ENCODE measurements around the gene SPDEF.

The SPDEF gene

DNA sequence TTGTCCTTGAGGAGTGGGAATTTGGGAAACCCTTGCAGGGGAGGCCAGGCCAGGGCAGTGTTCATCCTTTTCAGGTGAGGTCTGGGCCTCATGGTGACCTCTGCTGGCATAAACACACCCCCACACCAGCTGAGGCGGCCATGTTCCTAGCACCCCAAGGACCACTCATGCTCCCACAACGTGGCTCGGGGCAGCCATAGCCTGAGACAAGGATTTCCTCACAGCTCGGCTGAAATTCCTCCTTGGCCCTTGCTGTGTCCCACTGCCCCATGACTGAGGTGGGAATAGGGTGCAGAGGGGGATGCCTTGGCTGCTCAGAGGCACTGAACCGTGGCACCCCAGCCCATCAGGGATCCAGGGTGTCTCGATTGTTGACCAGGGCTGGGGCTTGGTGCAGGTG is 27.3 kb upstream of the SPDEF start:
- no peak for DNase-seq

DNA sequence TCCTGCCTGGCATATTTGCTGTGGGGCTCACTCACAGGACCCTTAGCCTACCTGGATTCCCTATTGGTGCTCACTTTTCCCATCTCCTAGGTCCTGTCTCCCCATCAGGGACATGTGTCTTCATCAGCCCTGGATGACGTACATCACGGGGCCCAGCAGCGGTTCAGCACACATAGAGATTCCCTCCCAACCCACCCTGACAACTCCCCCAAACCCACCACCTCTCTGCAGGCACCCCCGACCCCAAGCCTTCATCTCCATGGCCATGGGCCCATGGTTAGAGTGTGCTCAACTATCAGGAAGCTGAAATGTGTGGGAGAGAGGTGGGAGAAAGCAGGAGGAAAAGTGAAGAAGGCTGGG is 25.4 kb upstream of the SPDEF start:
- DNase-seq = no peak

DNA sequence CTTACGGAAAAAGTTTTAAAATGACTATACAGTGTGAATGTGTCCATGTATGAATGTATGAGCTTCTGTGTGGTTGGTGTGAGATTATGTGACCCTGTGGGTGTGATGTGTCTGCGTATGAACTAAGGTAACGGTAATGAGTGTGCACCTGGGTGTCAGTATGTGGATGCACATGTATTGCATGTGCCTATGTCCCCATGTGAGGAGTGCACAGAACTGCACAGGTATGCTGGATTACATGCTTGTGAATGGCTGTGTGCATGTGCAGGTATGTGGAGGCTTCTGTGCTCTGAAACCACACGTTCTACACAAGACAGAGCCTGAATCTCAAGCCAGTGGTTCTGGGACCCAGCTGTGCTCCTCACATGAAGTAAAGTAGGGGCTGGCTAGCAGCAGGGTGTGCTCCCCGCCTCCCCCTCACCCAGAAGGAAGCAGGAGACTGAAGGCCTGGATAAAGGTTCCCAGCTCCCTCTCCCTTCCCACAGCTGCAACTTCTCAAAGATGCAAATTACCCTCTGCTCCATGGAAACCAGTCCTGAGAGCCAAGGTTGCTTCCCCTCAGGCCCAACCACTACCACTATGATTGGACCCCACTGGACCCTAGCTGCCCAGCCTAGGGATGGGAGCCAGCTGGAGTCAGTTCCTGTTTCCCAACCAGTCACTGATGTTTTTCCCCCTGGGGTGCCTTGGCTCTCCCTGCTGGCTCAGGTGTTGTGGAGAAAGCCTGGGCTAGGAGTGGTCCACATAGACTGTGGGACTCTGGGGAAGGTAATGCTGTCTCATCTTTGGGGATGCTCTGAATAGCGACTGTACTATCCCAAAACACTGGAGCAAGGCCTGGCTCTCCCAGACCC is 24.8 kb upstream of the SPDEF start:
- no peak for DNase-seq

DNA sequence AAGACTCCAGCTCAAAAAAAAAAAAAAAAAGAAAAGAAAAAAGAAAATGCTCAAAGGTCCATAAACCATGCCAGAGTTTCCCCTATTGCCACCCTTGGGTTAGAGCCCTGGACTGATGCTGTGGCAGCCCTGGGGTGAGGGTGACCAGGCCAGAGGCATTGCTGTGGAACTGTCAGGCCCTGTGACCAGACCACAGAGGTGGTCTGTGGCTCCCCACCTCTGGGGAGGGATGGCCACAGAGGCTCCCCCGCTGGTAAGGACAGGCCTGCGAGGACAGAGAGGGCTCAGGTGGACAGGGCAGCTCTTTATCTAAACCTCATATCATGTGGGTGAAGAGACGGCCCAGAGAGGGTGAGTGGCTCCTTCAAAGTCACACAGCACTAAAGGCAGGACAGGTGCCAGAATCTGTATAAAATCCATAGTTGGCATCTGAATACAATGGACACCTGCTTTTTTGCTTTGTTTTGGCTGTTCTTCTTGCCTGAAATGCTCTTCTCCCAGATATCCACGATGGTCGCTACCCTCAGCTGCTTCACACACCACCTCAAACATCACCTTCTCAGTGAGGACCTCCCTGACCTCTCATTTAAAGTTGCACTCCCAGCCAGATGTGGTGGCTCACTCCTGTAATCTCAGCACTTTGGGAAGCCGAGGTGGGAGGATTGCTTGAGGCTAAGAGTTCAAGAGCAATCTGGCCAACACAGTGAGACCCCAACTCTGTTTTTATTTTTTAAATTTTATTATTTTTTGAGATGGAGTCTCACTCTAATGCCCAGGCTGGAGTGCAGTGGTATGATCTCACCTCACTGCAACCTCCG is 22.5 kb upstream of the SPDEF start:
- DNase-seq = no peak

DNA sequence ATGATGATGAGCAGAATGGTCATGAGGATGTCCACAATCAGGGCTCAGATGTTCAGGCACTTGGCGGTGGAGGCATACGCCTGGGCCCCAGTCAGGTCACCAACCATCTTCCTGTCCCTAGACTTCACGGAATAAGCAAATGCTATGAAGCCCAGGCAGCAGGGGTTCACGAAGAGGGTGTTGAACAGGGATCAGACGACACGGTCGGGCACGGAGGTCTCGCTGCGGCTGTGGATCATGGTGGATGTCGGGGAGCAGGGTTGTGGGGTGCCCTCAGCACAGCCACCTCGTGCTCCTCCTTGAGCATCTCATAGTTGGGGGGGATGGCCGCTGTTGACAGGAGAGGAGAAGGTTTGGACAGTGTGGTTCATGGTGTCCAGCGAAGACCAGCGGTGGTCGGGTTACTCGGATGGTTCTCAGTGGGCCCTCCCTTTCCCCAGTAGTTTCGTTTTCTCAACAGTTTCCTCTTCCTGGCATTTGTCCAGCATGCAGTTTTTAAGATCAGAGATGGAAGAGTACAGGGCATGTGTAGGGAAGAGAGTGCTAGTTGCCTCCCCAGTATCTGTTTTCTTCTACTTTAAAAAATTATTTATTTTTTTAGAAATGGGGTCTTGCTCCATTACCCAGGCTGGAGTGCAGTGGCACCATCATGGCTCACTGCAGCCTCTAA is 20.3 kb upstream of the SPDEF start:
- DNase-seq = no peak

DNA sequence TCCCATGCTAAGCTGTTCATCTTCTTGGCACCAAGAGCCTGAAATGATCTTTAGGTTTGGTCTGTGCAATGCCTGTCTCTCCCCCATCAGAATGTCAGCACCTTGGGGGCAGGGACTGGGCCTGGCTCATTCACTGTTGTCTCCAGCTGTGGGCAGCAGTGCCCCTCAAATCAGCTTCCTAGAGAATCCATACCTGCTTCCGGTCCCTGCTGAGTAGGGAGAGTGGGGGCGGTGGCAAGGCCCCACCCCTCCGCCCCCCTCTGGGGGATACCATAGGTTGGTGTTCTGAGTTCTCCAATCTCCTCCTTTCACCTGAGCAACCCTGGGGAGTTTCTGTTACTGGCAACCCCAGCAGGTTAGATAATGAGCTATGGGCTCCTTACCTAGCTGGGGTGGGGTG is 19.2 kb upstream of the SPDEF start:
- no peak for DNase-seq

DNA sequence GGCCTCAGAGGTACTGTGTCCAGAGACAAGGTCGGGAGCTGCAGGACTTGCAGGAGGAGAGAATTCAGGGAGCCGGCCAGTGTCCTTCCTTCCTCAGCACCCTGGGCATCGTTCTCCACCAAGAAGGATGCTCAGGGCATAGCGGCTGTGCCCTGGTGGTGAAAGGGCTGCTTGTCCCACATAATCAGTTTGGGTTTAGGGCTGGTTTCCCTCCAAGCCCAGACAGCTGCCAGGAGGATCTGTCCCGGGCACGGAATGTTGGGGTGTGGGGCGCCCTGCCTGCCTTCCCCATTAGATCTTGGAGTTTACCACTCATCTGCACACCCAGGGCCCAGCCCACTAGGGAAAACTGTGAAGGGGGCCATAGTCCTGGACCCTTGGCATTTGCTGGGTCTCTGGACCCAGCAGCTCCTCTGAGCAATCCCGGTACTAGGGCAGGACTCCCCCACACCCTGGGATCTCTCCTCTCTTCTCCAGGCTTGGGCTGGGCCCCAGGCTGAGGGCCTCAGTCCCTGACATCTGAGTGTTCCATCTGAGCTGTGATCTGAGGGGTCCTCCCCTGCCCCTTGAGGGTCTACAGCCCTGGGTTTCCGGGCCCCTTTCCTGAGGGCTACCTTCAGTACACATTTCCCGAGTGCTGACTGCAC is 18.6 kb upstream of the SPDEF start:
- DNase-seq = no peak

DNA sequence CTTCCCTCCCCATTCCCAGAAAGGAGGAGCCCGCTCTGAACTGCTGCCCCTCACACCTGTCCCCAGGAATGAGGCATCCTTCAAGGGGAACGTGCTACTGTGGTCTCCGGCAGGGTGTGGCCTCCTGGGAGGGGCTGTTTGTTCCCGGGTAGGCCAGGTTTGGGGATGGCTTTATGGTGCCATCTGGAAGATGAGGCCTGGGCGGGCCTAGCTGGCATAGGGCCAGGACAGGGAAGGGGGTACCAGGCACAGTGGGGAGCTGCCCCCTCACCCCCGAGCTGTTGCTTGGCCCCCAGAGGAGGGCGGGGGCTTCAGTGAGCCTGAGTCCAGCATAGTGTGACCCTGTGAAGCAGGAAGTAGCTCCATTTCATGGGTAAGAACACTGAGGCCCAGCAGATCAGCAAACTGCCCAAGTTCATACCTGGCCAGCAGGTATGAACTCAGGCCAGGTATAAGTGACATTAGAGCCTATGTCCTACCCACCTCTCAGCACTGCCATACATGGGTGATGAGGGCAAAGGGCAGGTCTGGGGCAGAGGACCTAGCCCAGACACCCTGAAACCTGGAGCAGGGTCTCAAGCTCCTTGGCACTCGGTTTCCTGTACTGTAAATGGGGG is 17.5 kb upstream of the SPDEF start:
- no peak for DNase-seq

DNA sequence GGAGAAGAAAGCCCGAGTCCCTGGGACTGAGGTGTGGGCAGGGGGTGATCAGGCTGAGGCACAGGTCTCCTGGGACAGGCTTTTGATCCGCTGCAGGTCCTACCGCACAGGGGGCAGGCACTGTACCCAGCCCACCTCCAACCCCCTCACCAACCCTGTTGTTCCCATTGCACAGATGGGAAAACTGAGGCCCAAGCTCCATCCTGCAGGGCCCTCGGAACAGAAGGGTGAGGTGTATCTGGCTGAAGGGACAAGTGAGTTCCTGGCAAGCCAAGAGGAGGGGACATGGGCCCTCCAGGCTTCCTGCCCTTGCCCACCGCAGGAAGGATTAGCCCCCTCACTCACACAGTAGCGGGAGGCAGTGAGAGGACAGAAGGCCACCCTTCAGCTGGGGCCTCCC is 16.5 kb upstream of the SPDEF start:
- no peak for DNase-seq

DNA sequence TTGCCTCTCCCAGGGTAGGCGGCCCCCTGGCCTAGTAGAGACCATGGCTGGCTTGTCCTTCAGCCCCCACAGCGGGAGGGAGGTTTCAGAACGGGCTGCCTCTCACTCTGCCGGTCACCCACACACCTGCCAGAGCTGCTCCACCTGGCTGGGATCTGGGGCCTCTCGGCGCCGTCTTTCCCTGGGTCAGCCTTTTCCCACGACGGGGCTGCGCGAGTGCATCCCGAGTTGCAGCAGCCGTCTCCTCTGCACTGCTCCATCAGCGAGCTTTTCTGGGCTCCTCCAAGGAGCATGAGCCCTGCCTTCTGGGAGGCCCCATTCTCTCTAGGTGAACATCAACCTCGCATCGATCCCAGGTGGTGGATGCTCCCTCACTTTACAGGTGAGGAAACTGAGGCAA is 15.9 kb upstream of the SPDEF start:
- no peak for DNase-seq

DNA sequence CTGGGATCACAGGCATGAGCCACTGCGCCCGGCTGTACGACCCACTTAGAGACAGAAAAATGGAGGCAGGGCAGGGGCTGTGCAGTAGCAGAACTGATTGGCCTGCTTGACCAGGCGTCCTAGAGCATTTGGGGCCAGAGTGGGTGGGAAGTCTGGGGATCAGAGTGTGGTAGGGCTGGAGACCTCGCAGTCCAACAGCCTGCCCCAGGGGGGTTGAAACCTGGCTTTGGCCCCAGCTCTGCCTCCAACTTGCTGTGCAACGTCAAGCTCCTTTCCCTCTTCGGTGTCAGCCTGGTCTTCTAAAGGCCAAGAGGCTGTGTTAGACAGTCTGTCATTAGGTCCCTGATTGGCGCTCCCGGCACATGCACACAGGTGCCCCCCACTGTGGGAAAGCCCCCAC is 15.3 kb upstream of the SPDEF start:
- DNase-seq = no peak

DNA sequence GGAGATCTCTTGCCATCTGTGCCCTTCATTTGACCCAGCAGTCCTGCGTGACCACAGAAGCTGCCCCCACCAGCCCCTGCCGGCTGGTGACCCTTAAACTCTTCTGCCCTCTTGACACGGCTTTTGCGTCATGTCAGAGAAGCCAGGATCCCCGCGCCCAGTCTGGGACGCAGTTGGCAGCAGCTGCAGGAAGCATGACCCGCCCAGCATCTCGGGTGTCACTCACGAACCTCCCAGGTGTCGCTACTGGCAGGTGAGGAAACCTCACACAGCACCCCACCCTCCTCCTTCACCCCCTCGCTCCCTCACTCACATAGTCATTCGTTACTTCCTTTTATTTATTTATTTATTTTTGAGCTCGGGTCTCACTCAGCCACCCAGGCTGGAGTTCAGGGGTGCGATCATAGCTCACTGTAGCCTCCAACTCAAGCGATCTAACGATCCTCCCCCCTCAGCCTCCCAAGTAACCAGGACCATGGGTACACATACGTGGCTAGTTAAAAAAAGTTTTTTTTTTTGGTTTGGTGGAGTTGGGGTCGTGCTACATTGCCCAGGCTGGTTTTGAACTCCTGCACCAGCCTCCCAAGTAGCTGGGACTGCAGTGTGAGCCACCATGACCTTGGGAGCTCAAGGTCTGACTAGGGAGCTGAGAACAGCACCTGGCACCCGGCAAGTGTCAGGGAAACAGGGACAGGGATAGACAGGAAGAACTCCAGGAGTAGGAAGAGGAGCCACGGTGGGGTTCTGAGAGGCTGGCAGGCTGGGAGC is 14.1 kb upstream of the SPDEF start:
- no peak for DNase-seq

DNA sequence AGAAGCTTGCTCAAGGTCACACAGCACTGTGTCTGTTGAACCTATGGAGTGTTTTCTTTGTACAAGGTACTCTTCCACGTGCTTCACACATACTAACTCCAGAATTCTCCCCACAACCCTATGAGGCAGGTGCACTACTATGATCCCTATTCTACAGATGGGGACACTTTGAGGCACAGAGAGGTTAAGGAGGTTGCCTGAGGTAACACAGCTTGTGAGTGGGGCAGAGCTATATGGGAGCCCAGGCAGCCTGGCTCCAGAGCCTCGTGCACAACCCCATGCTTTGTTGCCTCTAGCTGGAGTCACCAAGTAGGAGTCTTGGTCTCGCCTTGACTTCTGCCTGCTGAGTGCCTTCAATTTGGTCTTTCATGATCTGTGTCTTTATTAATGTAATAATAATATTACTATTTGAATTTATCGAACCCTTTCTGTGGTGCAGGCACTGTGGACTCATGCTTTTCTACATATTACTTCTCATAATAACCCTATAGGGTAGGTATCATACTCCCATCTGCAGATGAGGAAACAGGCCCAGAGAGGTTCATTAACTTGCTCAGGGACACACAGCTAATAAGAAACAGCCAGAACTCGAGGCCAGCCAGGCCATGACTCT is 13.3 kb upstream of the SPDEF start:
- DNase-seq = no peak

DNA sequence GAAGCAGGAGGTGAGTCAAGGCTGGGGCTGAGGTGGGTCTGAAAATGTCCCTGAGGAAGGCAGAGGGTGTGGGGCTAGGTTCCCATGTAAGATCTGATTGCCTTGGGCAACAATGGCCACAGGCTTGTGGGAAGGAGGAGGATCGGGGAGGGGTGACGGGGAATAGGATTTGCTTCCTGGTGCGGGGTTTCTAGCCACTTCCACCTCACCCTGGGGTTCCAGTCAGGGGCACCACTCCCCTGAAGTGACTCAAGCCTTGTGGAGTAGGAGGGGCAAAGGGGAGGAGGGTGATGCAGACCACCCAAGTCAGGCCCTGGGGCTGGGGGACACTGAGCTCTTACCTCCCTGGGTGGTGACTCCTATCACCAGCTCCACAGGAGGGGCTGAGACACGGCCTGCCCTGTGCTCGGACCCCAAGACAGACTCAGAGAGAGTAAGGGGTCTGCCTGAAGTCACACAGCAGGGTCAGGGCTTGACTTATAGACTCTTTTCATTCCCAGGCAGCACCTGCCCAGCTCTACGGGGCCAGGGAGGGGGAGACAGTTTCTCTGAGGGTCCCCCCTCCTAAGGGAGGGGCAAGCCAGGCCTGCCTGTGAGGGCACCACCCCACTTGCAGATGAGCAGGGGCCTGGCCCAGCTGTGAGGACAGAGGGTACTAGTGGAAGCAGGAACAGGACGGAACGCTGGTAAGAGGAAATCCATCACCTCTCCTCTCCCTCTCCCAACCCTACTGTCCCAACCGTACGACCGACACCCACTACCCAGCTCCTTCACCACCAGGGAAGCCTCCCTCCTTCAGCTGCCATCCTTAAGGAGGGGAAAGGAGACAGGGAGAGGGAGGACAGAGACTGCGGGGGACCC is 12.4 kb upstream of the SPDEF start:
- no peak for DNase-seq

DNA sequence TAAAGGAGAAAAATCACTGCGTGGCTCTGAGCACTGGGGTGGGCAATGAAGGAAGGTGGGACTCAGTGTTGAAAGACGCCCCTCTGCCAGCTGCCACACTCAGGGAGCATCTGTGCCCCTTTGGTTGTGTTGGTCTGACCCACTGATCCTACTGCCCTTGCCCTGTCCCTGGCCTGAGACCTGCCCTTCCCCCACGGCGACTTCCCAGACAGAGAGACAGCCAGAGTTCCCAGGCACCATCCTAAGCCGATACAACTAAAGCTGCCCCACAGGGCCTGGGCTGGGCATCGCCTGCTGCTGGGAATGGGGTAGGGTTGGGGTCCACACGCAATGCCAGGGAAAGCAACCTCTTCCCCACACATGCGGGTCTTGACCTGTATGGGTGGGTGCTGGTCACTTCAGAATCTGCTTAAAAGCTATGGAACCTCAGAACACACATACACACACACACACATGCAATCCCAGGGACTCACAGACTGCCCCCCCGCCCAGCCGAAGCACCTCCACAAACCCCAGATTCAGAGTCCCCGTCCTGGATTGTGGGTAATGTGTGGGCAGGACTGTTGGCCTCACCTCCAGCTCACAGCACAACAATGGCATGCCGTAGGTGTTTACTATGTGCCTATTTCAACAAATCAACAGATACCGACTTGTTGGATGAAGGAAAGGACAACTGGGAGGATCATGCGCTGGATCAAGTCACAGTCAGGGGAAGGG is 10.9 kb upstream of the SPDEF start:
- DNase-seq = no peak

DNA sequence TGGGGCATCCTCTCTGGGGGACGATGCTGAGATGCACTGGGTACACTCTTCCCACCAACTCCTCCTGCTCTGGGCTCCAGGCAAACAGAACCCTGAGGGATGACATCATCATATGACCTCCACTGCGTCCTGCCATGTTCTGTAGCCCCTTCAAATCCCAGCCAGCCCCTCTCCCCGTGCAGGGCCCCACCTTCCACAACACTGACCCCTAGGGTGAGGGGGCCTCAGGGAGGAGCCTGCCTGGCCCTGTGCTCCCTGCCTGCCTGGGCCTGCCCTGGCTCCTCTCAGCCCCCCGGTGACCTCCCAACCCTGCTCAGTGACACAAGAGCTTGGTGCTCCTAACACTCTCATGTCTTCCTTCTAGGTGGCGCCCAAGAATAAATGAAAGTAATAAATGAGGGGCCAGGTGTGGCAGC is 9.6 kb upstream of the SPDEF start:
- no peak for DNase-seq

DNA sequence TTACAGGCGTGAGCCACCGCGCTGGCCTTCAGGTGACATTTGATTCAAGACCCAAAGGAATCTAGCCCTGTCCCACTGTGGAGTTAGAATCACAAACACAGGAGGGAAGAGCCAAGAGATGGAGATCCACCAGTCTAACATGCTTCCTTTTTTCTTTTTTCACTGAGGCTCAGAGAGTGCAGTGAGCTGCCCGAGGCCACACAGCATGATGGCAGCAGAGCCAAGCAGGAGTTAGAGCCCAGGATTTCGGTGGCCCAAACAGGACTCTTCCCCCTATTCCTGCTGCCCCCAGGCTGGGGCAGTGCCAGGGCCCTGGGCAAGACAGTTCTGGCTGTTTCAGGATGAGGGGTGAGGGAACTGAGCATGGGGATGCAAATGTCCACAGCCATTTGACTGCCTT is 8.1 kb upstream of the SPDEF start:
- DNase-seq = no peak

DNA sequence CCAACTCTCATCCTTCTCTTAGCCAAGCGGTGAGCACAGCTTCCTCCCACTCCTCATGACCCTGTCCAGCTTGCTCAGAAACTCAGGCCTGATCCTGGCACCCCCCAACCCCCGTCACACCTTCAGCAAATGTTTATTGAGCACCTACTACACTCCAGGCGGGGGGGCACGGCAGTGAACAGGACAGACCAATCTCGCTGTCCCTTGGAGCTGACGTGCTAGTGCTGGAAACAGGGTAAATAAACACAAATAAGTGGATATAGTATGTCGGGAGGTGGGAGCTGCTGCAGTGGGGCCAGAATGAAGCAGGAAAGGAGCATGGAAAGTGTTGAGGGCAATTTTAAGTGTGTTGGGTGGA is 7.4 kb upstream of the SPDEF start:
- no peak for DNase-seq

DNA sequence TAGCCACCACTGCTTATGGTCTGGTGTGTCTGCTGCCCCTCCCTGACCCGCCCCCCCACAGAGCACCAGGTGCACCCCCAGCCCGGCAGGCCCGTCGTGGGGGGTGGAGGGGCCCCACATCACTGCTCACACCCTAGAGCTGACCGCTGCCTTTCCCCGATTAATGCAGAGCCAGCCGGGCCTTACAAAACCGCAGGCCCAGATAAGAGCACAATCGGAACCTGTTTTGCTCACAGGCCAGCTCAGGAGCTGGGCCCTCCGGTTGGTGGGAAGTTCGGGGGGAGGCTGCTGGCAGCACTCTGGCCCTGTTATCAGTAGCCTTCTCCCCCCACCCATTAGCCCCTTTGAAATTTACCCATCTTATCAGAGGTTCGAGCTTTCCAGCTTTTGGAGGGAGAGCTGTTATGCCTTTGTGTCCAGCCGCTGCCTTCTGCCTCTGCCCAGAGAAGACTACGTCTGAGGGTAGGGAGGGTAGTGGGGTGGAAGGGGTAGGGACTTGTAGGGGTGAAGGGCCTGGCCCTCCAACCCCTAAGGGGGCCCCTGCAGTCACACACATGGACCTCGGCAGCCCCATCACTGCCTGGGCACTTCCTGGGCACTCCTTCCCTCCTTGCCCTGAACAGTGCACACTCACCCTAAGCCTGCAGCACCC is 6.9 kb upstream of the SPDEF start:
- no peak for DNase-seq
